Vagina (tissue), 2 donors: Measurements from ENCODE around the gene TNIP3.

ENCODE experiments used
- POLR2A ChIP-seq, 2 donors: fragments of 450-650 bp; IDR thresholded peaks; one replicate each; pipeline ENCODE4 v1.6.1; 2017; ENCODE audit warnings: antibody characterized with exemption in 2 of 2, mild to moderate bottlenecking in 2 of 2, moderate library complexity in 2 of 2
- POLR2AphosphoS5 ChIP-seq, 2 donors: sonication (generic); formaldehyde crosslinking; IDR thresholded peaks; one replicate each; pipeline ENCODE4 v1.9.0; 2017; ENCODE audit warnings: antibody characterized with exemption in 2 of 2, mild to moderate bottlenecking in 2 of 2, low read depth in 1 of 2; ENCODE audit not compliant: insufficient read depth in 1 of 2
- TF ChIP-seq, protein P1 (sequence below), 3 experiments: fragments of 450-650 bp in 2 of 3; fragments of 200-600 bp in 1 of 3; sonication (generic) in 1 of 3; IDR thresholded peaks; one replicate each; pipeline ENCODE4 v1.5.1; 2017 to 2019; ENCODE audit warnings: antibody characterized with exemption in 3 of 3, mild to moderate bottlenecking in 2 of 3, moderate library complexity in 2 of 3

GRCh38 chr4:121183989-121184388 lies 19.9 kb upstream of the TNIP3 start:
- no peak for TF ChIP-seq POLR2A (IDR thresholded peaks at IDR 0.05)
- TF ChIP-seq POLR2AphosphoS5 (IDR thresholded peaks at IDR 0.05; ENCODE audit: insufficient read depth in 1 of 2, low read depth in 1 of 2) = no peak
- TF ChIP-seq, protein P1, sequence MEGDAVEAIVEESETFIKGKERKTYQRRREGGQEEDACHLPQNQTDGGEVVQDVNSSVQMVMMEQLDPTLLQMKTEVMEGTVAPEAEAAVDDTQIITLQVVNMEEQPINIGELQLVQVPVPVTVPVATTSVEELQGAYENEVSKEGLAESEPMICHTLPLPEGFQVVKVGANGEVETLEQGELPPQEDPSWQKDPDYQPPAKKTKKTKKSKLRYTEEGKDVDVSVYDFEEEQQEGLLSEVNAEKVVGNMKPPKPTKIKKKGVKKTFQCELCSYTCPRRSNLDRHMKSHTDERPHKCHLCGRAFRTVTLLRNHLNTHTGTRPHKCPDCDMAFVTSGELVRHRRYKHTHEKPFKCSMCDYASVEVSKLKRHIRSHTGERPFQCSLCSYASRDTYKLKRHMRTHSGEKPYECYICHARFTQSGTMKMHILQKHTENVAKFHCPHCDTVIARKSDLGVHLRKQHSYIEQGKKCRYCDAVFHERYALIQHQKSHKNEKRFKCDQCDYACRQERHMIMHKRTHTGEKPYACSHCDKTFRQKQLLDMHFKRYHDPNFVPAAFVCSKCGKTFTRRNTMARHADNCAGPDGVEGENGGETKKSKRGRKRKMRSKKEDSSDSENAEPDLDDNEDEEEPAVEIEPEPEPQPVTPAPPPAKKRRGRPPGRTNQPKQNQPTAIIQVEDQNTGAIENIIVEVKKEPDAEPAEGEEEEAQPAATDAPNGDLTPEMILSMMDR (IDR thresholded peaks at IDR 0.05) = no peak
